OCI-M2 (cell line): Measurements from ENCODE around the gene GSTP1.
"Not testable (repeated sequence)": the region's sequence is repeated elsewhere in the genome, so short reads cannot be mapped to it uniquely, and the experiment has no call there.

Source experiments
- DNase-seq: peaks from one replicate; lab custom pipeline; 2025; ENCODE audit not compliant: unreplicated experiment; lab: John Stamatoyannopoulos, UW

Gene GSTP1

GRCh38 chr11:67562963-67563704, 20.5 kb upstream of the GSTP1 start:
- no peak for DNase-seq

DNA sequence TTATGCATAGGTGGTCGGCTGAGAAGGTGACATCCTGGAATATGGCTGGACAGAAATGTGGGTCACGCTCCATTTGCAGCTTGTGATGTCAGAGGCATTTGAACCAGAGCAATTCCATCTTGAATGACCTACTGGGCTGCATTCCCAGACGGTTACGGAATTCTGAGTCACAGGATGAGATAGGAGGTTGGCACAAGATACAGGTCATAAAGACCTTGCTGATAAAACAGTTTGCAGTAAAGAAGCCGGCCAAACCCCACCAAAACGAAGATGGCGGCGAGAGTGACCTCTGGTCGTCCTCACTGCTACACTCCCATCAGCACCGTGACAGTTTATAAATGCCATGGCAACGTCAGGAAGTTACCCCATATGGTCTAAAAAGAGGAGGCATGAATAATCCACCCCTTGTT, 19.9 kb upstream of the GSTP1 start:
- not testable (repeated sequence) for DNase-seq

DNA sequence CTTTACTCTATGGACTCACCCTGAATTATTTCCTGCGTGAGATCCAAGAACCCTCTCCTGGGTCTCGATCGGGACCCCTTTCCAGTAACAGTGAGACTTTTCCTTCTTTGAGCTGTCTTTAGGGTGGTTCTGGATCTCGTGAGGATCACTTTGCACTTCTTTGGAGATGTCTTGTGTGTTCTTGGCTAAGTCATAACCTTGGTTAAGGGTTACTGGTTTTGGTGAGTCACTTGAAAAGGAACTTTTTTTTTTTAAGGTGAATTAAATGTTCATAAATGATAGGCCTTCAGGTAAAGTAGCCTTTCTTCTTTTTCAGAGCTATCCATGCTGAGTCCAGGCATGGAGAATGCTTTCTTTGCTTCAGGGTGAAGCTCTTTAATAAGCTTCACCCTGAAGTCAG, 19.4 kb upstream of the GSTP1 start:
- DNase-seq = no peak

GRCh38 chr11:67571443-67571842, 12.2 kb upstream of the GSTP1 start:
- DNase-seq = no peak

- no peak for DNase-seq
Measured at GRCh38 chr11:67572305-67572704, 11.3 kb upstream of the GSTP1 start.

DNA sequence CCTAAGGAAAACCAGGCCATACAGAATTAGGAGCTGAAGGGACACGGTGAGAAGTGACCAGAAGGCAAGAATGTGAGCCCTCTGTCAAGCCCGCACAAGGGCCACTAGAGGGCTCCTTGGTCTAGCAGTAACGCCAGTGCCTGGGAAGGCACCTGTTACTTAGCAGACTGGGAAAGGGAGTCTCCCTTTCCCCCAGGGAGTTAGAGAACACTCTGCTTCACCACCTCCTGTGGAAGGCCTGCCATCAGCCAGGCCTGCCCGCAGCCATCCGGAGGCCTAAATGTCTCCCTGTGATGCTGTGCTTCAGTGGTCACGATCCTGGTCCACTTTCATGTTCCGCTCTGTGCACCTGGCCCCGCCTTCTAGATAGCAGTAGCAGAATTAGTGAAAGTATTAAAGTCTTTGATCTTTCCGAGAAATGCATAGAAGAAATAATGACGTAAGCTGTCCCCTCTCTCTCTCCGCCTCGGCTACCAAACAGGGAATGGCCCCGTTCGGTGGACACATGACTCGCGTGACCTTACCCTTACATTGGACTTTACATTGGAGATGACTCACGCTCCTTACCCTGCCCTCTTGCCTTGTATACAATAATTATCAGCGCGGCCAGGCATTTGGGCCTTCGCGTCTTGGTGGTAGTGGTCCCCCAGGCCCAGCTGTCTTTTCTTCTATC, 10.7 kb upstream of the GSTP1 start:
- DNase-seq = no peak

- DNase-seq = no peak
Measured at GRCh38 chr11:67574938-67575337, 8.7 kb upstream of the GSTP1 start.

- no peak for DNase-seq
Measured at GRCh38 chr11:67576735-67577475, 6.7 kb upstream of the GSTP1 start.

DNA sequence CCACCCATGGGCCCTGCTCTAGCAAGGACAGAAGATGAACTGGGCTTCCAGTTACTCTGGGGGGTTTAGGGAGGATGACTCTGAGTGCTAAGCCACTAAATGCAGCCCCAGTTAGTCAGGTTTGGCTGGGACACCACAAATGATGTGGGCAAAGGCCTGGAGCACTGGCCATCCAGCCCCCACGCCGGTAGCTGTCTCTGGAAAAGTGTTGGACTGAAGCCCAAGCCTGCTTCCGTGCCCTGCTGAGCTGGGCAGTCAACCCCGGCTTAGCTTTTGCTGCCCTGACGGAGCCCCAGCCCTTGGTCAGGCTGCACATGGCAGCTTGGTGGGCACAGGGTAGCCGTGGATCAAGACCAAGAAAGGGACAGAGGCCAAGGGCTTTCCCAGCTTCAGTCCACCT, 5.7 kb upstream of the GSTP1 start:
- no peak for DNase-seq

DNA sequence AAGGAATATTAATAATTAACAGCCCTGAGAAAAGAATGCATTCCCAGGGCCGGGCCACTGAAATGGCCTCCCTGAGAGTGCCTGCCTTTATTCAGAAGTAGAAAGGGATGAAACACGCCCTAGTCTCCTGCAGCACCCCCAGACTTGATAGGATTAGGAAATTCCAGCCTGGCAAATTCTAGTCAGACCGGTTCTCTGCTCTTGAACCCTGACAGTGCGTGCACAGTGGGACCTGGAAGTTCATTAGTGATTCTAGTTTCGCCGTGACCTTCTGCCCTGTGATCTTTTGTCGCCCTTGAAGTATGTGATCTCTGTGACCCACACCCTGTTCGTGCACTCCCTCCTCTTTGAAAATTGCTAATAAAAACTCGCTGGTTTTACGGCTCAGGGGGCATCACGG, 2.1 kb upstream of the GSTP1 start:
- no peak for DNase-seq

DNA sequence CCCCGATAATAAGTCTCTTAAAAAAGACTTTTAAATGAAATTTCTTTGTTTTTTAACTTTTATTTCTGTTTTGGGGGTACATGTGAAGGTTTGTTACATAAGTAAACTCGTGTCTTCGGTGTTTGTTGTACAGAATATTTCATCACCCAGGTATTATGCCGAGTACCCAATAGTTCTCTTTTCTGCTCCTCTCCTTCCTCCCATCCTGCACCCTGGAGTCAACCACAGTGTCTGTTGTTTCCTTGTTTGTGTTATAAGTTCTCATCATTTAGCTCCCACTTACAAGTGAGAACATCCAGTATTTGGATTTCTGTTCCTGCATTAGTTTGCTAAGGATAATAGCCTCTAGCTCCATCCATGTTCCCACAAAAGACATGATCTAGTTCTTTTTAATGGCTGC, 1.6 kb upstream of the GSTP1 start:
- no peak for DNase-seq

DNA sequence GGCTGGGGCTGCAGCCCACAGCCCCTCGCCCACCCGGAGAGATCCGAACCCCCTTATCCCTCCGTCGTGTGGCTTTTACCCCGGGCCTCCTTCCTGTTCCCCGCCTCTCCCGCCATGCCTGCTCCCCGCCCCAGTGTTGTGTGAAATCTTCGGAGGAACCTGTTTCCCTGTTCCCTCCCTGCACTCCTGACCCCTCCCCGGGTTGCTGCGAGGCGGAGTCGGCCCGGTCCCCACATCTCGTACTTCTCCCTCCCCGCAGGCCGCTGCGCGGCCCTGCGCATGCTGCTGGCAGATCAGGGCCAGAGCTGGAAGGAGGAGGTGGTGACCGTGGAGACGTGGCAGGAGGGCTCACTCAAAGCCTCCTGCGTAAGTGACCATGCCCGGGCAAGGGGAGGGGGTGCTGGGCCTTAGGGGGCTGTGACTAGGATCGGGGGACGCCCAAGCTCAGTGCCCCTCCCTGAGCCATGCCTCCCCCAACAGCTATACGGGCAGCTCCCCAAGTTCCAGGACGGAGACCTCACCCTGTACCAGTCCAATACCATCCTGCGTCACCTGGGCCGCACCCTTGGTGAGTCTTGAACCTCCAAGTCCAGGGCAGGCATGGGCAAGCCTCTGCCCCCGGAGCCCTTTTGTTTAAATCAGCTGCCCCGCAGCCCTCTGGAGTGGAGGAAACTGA, 731 bp downstream of the GSTP1 start:
- DNase-seq = no peak

GRCh38 chr11:67584881-67585873, 1.6 kb downstream of the GSTP1 start:
- DNase-seq = no peak

- no peak for DNase-seq
Measured at GRCh38 chr11:67585911-67586310, 2.3 kb downstream of the GSTP1 start.

DNA sequence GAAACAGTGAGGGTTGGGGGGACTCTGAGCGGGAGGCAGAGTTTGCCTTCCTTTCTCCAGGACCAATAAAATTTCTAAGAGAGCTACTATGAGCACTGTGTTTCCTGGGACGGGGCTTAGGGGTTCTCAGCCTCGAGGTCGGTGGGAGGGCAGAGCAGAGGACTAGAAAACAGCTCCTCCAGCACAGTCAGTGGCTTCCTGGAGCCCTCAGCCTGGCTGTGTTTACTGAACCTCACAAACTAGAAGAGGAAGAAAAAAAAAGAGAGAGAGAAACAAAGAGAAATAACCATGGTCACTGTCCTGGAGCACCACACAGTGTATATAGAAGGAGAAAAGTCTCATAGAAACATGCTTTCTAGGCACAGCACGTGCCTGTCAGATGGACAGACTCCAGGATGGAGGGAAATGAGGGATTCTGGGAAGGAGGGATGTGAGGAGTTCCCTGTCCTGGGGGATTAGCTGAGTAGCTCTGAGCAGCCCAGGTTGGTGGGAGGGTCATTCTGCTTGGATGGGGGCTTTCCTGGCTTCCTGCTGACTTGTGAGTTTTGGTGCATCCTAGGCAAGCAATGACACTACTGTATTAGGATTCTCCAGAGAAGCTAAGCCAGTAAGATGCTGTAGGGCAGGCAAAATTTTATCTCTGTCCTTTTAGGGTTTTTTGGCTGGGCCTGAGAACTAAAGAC, 3.1 kb downstream of the GSTP1 start:
- no peak for DNase-seq

- DNase-seq = no peak
Measured at GRCh38 chr11:67588136-67588503, 4.5 kb downstream of the GSTP1 start.

DNA sequence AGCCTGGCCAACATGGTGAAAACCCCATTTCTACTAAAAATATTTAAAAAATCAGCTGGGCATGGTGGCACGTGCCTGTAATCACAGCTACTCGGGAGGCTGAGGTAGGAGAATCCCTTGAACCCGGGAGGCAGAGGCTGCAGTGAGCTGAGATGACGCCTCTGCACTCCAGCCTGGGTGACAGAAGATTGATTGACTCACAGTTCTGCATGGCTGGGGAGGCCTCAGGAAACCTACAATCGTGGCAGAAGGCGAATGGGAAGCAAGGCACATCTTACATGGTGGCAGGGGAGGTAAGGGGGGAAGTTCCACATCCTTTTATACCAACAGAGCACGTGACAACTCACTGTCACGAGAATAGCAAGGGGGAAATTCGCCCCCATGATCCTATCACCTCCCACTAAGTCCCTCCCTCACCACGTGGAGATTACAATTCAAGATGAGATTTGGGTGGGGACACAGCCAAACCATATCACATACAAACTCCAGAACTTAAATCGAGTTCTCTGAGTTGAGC, 5.3 kb downstream of the GSTP1 start:
- not testable (repeated sequence) for DNase-seq

DNA sequence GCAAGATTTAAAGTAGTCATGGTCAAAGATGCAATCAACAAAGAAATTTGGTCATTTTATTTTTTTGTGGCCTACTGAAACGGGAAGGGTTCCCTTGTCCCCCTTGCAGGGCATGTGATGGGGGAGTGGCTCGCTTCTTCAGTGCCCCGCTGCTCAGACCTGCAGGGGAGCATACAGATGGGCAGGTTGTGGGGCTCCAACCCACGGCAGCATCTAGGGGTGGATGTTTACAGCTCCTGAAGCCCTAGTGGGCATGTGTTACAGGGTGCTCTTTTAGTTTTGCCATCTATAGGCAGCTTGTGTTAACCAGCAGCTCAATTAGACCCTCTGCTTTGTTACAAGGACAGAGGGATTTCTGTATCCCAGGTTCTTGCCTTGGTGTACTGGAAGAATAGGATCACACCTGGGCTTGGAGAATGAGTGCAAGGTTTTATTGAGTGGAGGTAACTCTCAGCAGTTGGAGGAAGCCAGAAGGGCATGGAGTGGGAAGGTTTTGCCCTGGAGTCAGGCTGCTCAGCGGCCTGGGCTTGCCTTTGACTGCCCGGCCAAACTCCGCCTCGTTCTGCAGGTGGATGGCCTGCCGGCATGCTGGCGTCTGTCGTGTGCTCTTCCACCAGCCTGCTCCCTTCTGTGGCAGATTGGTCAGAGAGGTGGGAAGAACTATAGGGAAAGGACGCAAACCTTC, 9.4 kb downstream of the GSTP1 start:
- DNase-seq = no peak

- no peak for DNase-seq
Measured at GRCh38 chr11:67593565-67593905, 9.9 kb downstream of the GSTP1 start.
